ENCODE results near the gene IGFBP2. TPM values are rescaled to one million over a fixed set of nuclear protein-coding genes. Genes with fewer than 3 reads are reported as not detected.

IGFBP2 gene
- polyA plus RNA-seq, 1 donor (not counting 4 experiments of a cell fraction or from before 2014, with no cell fraction given) = 10.2 TPM

- dilution Hi-C loops (cut with MboI; ENCODE audit: extremely low pct_ligation_motif_present, low sequenced_read_pairs) = no loop called here
- DNase-seq (ENCODE audit: low read depth, low spot score) = peak; percentile 40
- H3K4me2 ChIP-seq (ENCODE audit: control insufficient read depth, extremely low read depth, insufficient read depth, low read depth, low read length) = no peak overlapping the region
These were observed 31.4 kb upstream of the IGFBP2 start for GRCh38 chr2:216601632-216602409.

GRCh38 chr2:216603010-216603883 lies 30.0 kb upstream of the IGFBP2 start:
- dilution Hi-C loops (cut with MboI; ENCODE audit: extremely low pct_ligation_motif_present, low sequenced_read_pairs) = no loop called here
- Histone ChIP-seq H2AFZ (ENCODE audit: control insufficient read depth, low read length) (no peak overlapping the region), H3K9me1 (ENCODE audit: control insufficient read depth, extremely low read depth, insufficient read depth, low read length) (no peaks in the 10 kb centered on the region), H3K4me3 (ENCODE audit: control insufficient read depth in 2 of 3, extremely low read depth in 1 of 3, insufficient read depth in 2 of 3, low read depth in 1 of 3, low read length in 3 of 3) (no peak overlapping the region), H4K20me1 (ENCODE audit: control insufficient read depth, extremely low read depth, insufficient read depth, low read length) (no peaks in the 10 kb centered on the region), H3K27ac (ENCODE audit: control insufficient read depth, insufficient read depth, low read length) (no peak overlapping the region), H3K9ac (ENCODE audit: control insufficient read depth, extremely low read depth, insufficient read depth, low read length) (no peak overlapping the region), H3K4me2 (ENCODE audit: control insufficient read depth, extremely low read depth, insufficient read depth, low read depth, low read length) (peak overlapping the region; percentile 8), H3K9me3 (ENCODE audit: control insufficient read depth, low read depth, low read length) (no peaks in the 10 kb centered on the region), H3K27me3 (ENCODE audit: control insufficient read depth, extremely low read depth, insufficient read depth, low read length) (peaks cover 8% of the 10 kb centered on the region), H3K79me2 (ENCODE audit: control insufficient read depth, insufficient read depth, low read length) (no peaks in the 10 kb centered on the region), H3K36me3 (ENCODE audit: control insufficient read depth in 2 of 2, extremely low read depth in 1 of 2, insufficient read depth in 2 of 2, low read length in 2 of 2) (no peaks in the 10 kb centered on the region), H3K4me1 (ENCODE audit: control insufficient read depth, extremely low read depth, insufficient read depth, low read length) (peaks cover 28% of the 10 kb centered on the region)
- DNase-seq (ENCODE audit: low read depth, low spot score) (no peak), FAIRE-seq (no peak)
- no peak for TF ChIP-seq CTCF (optimal IDR thresholded peaks at IDR 0.05 in 1 of 3, IDR thresholded peaks at IDR 0.05 in 1 of 3, conservative IDR thresholded peaks at IDR 0.05 in 1 of 3; ENCODE audit: extremely low read depth in 1 of 3, insufficient read depth in 2 of 3, low read length in 3 of 3)
- TF ChIP-seq EZH2 (IDR thresholded peaks at IDR 0.05; ENCODE audit: low read length) = no peak

More at GRCh38 chr2:216601632-216602409, 31.4 kb upstream of the IGFBP2 start:
- no peaks in the 10 kb centered on the region for H3K36me3 ChIP-seq (ENCODE audit: control insufficient read depth in 2 of 2, extremely low read depth in 1 of 2, insufficient read depth in 2 of 2, low read length in 2 of 2)
- peaks cover 38% of the 10 kb centered on the region for H3K4me1 ChIP-seq (ENCODE audit: control insufficient read depth, extremely low read depth, insufficient read depth, low read length)
- H3K27ac ChIP-seq (ENCODE audit: control insufficient read depth, insufficient read depth, low read length) = no peak overlapping the region
- no peaks in the 10 kb centered on the region for H3K79me2 ChIP-seq (ENCODE audit: control insufficient read depth, insufficient read depth, low read length)
- H3K9me1 ChIP-seq (ENCODE audit: control insufficient read depth, extremely low read depth, insufficient read depth, low read length) = no peaks in the 10 kb centered on the region
- TF ChIP-seq CTCF (optimal IDR thresholded peaks at IDR 0.05 in 1 of 3, IDR thresholded peaks at IDR 0.05 in 1 of 3, conservative IDR thresholded peaks at IDR 0.05 in 1 of 3; ENCODE audit: extremely low read depth in 1 of 3, insufficient read depth in 2 of 3, low read length in 3 of 3) = no peak
- no peak for TF ChIP-seq EZH2 (IDR thresholded peaks at IDR 0.05; ENCODE audit: low read length)
- no peak overlapping the region for H3K9ac ChIP-seq (ENCODE audit: control insufficient read depth, extremely low read depth, insufficient read depth, low read length)
- H3K9me3 ChIP-seq (ENCODE audit: control insufficient read depth, low read depth, low read length) = no peaks in the 10 kb centered on the region
- H3K27me3 ChIP-seq (ENCODE audit: control insufficient read depth, extremely low read depth, insufficient read depth, low read length) = peaks cover 5% of the 10 kb centered on the region
- peak; percentile 61 for FAIRE-seq
- no peaks in the 10 kb centered on the region for H4K20me1 ChIP-seq (ENCODE audit: control insufficient read depth, extremely low read depth, insufficient read depth, low read length)
- H3K4me3 ChIP-seq (ENCODE audit: control insufficient read depth in 2 of 3, extremely low read depth in 1 of 3, insufficient read depth in 2 of 3, low read depth in 1 of 3, low read length in 3 of 3) = no peak overlapping the region
- no peak overlapping the region for H2AFZ ChIP-seq (ENCODE audit: control insufficient read depth, low read length)

Data from keratinocyte (primary cell).